ENCODE data around the gene SKOR1.

SKOR1 gene

GRCh38 chr15:67850994-67851571, 25.8 kb downstream of the SKOR1 start:
- TF ChIP-seq TAF1 (IDR thresholded peaks at IDR 0.05; ENCODE audit: borderline replicate concordance, insufficient read depth, low read length), result no peak
- TF ChIP-seq SIN3A (IDR thresholded peaks at IDR 0.05; ENCODE audit: borderline replicate concordance, insufficient read depth, low read length), result no peak
- TF ChIP-seq REST (IDR thresholded peaks at IDR 0.05; ENCODE audit: insufficient read depth in 1 of 2, low read depth in 2 of 2, low read length in 2 of 2), result no peak
- TF ChIP-seq FOXP2 (optimal IDR thresholded peaks at IDR 0.05; ENCODE audit: borderline replicate concordance, extremely low read depth, extremely low read length, insufficient read depth), result no peak
- no peak for TF ChIP-seq POLR2AphosphoS5 (IDR thresholded peaks at IDR 0.05; ENCODE audit: low read depth, low read length)

- TF ChIP-seq TAF1 (IDR thresholded peaks at IDR 0.05; ENCODE audit: borderline replicate concordance, insufficient read depth, low read length), result no peak
- TF ChIP-seq REST (IDR thresholded peaks at IDR 0.05; ENCODE audit: insufficient read depth in 1 of 2, low read depth in 2 of 2, low read length in 2 of 2), result no peak
- TF ChIP-seq SIN3A (IDR thresholded peaks at IDR 0.05; ENCODE audit: borderline replicate concordance, insufficient read depth, low read length), result no peak
- TF ChIP-seq POLR2AphosphoS5 (IDR thresholded peaks at IDR 0.05; ENCODE audit: low read depth, low read length), result no peak
- TF ChIP-seq FOXP2 (optimal IDR thresholded peaks at IDR 0.05; ENCODE audit: borderline replicate concordance, extremely low read depth, extremely low read length, insufficient read depth), result no peak
Measured at GRCh38 chr15:67852418-67852817, 27.1 kb downstream of the SKOR1 start.

GRCh38 chr15:67853454-67853853, 28.1 kb downstream of the SKOR1 start:
- no peak for TF ChIP-seq SIN3A (IDR thresholded peaks at IDR 0.05; ENCODE audit: borderline replicate concordance, insufficient read depth, low read length)
- no peak for TF ChIP-seq POLR2AphosphoS5 (IDR thresholded peaks at IDR 0.05; ENCODE audit: low read depth, low read length)
- TF ChIP-seq TAF1 (IDR thresholded peaks at IDR 0.05; ENCODE audit: borderline replicate concordance, insufficient read depth, low read length), result no peak
- no peak for TF ChIP-seq FOXP2 (optimal IDR thresholded peaks at IDR 0.05; ENCODE audit: borderline replicate concordance, extremely low read depth, extremely low read length, insufficient read depth)
- TF ChIP-seq REST (IDR thresholded peaks at IDR 0.05; ENCODE audit: insufficient read depth in 1 of 2, low read depth in 2 of 2, low read length in 2 of 2), result no peak

- TF ChIP-seq FOXP2 (optimal IDR thresholded peaks at IDR 0.05; ENCODE audit: borderline replicate concordance, extremely low read depth, extremely low read length, insufficient read depth) (no peak), POLR2AphosphoS5 (IDR thresholded peaks at IDR 0.05; ENCODE audit: low read depth, low read length) (no peak), TAF1 (IDR thresholded peaks at IDR 0.05; ENCODE audit: borderline replicate concordance, insufficient read depth, low read length) (no peak)
Measured at GRCh38 chr15:67854358-67854757, 29.0 kb downstream of the SKOR1 start.

- TF ChIP-seq SIN3A (IDR thresholded peaks at IDR 0.05; ENCODE audit: borderline replicate concordance, insufficient read depth, low read length), result no peak
- TF ChIP-seq POLR2AphosphoS5 (IDR thresholded peaks at IDR 0.05; ENCODE audit: low read depth, low read length), result no peak
- no peak for TF ChIP-seq FOXP2 (optimal IDR thresholded peaks at IDR 0.05; ENCODE audit: borderline replicate concordance, extremely low read depth, extremely low read length, insufficient read depth)
- no peak for TF ChIP-seq REST (IDR thresholded peaks at IDR 0.05; ENCODE audit: insufficient read depth in 1 of 2, low read depth in 2 of 2, low read length in 2 of 2)
- TF ChIP-seq TAF1 (IDR thresholded peaks at IDR 0.05; ENCODE audit: borderline replicate concordance, insufficient read depth, low read length), result no peak
Measured at GRCh38 chr15:67855842-67856241, 30.5 kb downstream of the SKOR1 start.

Measured in PFSK-1 (cell line).